SK-N-SH treated with all-trans-retinoic acid at 6 μM for 48 hours (cell line): ENCODE measurements around the gene FOXK1.

ENCODE experiments used
- BACH2 ChIP-seq: fragments of 250-450 bp; sonication (Bioruptor Pico); IDR thresholded peaks from 2 replicates; pipeline ENCODE4 v1.9.0; 2021; ENCODE audit warnings: mild to moderate bottlenecking, borderline replicate concordance
- CREB5 ChIP-seq: fragments of 250-450 bp; sonication (Bioruptor Pico); IDR thresholded peaks from 2 replicates; pipeline ENCODE4 v1.5.1; 2020; ENCODE audit warnings: low read depth, mild to moderate bottlenecking, moderate library complexity
- CSRNP3 ChIP-seq: fragments of 250-450 bp; sonication (Bioruptor Pico); IDR thresholded peaks from 2 replicates; pipeline ENCODE4 v1.5.1; 2021; ENCODE audit warnings: mild to moderate bottlenecking, moderate library complexity
- ESRRG ChIP-seq: fragments of 250-450 bp; sonication (Bioruptor Pico); IDR thresholded peaks from 2 replicates; pipeline ENCODE4 v1.6.1; 2021; ENCODE audit warnings: mild to moderate bottlenecking
- PATZ1 ChIP-seq: fragments of 250-450 bp; sonication (Bioruptor Pico); IDR thresholded peaks from 2 replicates; pipeline ENCODE4 v1.8.0; 2020; ENCODE audit warnings: mild to moderate bottlenecking, moderate library complexity, borderline replicate concordance
- SNAI2 ChIP-seq: fragments of 250-450 bp; sonication (Bioruptor Pico); IDR thresholded peaks from 2 replicates; pipeline ENCODE4 v1.5.0; 2020; ENCODE audit warnings: mild to moderate bottlenecking, moderate library complexity
- ZFP3 ChIP-seq: fragments of 250-450 bp; sonication (Bioruptor Pico); IDR thresholded peaks from 2 replicates; pipeline ENCODE4 v1.5.0; 2020; ENCODE audit warnings: mild to moderate bottlenecking, moderate library complexity
- ZNF565 ChIP-seq: fragments of 450-650 bp; formaldehyde crosslinking; conservative IDR thresholded peaks from 2 replicates; pipeline ENCODE4 v1.5.0; 2020; ENCODE audit warnings: low read depth, mild to moderate bottlenecking, moderate library complexity

DNA sequence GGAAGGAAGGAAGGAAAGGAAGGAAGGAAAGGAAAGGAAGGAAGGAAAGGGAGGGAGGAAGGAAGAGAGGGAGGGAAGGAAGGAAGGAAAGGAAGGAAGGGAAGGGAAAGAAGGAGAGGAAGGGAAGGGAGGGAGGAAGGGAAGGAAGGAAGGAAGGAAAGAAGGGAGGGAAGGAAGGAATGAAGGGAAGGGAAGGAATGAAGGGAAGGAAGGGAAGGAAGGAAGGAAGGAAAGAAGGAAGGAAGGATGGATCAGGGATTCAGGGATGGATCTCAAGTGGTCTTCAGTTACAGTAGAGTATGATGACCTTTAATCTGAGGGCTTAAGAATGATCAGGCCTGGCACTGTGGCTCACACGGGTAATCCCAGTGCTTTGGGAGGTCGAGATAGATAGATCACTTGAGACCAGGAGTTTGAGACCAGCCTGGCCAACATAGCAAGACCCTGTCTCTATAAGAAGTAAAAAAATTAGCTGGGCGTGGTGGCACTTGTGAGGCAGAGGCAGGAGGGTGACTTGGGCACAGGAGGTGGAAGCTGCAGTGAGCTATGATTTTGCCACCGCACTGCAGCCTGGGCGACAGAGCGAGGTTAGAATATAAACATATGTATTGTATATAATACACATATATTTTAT lies 760 bp upstream of the FOXK1 start:
- TF ChIP-seq BACH2 (CRISPR knock-in tag) (no peak), CSRNP3 (no peak), SNAI2 (CRISPR knock-in tag) (no peak), ZFP3 (no peak), ESRRG (CRISPR knock-in tag) (no peak), PATZ1 (CRISPR knock-in tag) (no peak), CREB5 (CRISPR knock-in tag) (no peak), ZNF565 (no peak)
